ENCODE measurements around the gene C14orf119.

The C14orf119 gene

GRCh38 chr14:23062002-23062401, 33.3 kb upstream of the C14orf119 start:
- no peak for DNase-seq

DNA sequence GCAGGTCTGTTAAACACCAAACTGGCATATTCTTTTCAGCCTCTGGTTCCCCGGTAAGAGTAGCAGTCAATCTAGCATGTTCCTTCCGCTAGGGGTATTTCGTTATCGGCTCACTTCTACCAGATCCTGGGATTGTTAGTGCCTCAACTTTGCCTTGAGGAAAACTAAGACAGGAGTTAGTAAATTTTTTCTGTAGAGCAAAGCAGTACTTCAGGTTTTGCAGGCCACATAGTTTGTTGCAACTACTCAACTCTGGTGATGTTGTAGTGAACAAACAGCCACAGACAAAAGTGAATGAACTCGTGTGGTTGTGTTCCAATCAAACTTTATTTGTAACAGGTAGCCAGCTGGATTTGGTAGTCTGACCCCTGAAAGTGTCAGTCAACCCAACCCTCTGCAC, 31.7 kb upstream of the C14orf119 start:
- DNase-seq = no peak

- DNase-seq = no peak
These were observed 28.9 kb upstream of the C14orf119 start for GRCh38 chr14:23066368-23066767.

DNA sequence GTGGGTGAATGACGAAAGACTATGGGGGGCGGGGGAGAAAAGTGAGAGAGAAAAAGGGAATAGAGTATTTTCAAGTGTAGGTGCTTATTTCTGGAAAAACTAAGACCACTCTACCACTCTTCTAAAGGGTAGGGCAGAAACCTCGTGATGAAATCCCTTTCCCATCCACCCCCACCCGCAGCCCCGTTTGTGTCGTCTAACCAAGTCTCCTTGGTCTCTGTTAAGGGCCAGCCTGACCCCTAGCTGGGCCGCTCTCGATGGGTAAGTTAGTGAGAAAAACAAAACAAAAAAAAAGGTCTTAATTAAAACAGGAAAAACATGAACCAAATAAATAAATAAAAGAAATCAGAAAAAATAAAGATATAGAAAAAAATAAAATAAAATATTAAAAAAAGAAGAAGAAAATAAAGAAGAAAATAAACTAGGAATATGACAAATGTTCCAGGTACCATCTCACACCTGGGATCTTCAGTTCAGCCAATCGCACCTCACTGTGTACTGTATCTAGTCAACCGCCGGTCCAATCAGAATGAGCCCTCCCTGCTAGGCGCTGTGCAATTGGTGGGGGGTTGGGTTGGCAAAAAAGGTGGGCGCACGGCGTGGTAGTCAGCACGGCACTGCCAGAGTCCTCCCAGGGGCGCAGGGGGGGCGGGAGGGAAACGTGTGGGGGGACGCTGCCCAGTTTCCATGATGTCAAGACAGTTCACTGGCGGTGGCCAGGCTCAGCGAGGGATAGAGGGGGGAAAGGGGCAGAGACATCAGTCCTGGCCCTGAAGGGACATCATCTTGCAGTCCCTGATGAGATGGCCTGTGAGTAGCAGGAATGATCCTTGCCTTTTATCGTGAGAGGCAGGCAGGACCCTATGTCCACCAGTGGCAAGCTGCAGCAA, 28.2 kb upstream of the C14orf119 start:
- no peak for DNase-seq

GRCh38 chr14:23067847-23068788, 27.2 kb upstream of the C14orf119 start:
- DNase-seq = no peak

DNA sequence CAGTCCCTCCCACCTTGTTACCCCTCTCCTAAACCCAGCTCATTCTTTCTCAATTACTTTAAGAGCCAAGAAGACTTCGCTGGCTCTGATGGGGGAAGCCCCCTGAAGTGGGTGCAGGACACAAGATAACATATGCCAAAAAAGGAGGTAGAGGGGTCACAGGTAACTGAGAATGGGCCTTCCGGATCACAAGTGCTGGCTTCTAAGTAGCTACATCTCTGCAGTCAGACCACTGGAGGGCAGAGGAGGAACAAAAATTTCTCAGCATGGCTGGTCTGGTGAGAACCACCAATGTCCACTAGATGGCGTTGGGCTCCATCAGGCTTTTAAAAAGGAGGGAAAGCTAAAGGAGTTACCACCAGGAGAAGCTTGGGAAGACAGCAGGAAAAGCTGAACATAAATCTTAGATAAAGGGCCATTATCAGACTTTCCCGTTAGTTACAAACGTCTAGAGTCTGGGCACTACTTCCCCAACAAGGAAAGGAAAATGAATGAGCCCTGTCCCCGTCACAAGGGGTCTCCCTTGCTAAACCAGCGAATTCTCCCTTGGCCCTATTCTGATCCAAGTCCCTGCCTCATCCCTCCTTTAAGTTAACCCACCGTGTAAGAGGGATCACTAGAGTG, 26.4 kb upstream of the C14orf119 start:
- DNase-seq = no peak

DNA sequence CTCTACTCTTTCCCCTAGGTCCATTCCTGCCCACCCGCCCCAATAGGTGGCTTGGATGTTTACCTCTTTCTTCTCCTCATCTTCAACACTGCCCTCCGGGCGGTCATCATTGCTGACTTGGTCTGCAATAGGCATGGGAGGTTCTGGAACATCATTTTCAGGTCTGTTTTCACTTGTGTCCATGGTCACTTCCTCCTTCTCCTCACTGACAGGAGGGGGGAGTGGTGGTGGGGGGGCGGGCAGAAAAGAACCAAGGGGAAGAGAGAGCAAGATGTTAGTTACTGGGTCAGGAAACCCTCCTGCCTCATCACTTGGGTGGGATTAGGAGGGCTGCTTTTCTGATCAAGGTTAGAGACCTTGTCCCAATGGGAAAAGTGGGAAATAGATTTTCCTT, 25.9 kb upstream of the C14orf119 start:
- DNase-seq = no peak

GRCh38 chr14:23070262-23071129, 24.8 kb upstream of the C14orf119 start:
- DNase-seq = no peak

GRCh38 chr14:23071244-23071920, 23.9 kb upstream of the C14orf119 start:
- no peak for DNase-seq

DNA sequence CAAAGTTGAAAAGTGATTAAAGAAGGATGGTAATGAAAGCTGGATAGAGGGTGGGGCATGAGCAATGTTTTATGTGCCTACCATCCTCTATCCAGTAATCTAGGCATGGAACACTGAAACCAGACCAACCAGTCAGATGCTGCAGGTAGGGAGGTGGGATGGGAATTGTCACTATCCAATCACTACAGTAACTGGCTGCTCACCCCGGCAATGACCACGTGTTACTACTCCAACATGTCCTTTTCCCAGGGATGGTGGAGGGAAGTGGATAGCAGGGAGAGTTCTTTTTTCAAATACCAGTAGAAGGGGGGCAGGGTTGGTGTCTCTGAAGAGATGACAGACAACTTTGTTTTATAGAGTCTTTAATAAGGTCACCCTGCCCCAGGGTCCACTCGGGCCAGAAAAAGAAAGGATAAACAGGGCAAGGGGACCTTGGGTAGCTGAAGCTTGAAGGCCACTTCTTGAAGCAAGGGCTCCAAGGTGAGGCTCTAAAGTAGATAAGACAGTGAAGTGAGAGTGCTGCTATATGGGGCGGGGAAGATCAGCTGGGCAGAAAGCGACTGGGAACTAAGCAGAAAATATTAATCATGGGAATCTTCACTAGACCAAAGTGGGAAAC, 23.3 kb upstream of the C14orf119 start:
- no peak for DNase-seq

DNA sequence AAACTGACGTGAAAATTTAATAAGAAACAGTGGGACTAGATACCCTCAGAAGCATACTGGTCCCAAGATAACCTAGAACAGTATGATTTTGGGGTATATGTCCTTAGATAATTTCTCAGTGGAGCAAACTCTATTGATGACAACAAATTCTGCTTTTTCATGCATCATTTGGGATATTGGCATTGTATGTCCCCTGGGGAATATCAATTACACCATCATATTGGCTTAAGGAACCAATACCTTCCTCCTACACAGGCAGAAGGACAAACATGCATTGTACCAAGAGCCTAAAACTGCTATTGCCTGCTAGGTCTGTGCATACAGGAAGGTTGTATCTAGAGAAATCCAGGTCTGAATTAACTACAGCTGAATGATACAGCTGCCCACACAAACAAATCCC, 20.4 kb upstream of the C14orf119 start:
- no peak for DNase-seq

DNA sequence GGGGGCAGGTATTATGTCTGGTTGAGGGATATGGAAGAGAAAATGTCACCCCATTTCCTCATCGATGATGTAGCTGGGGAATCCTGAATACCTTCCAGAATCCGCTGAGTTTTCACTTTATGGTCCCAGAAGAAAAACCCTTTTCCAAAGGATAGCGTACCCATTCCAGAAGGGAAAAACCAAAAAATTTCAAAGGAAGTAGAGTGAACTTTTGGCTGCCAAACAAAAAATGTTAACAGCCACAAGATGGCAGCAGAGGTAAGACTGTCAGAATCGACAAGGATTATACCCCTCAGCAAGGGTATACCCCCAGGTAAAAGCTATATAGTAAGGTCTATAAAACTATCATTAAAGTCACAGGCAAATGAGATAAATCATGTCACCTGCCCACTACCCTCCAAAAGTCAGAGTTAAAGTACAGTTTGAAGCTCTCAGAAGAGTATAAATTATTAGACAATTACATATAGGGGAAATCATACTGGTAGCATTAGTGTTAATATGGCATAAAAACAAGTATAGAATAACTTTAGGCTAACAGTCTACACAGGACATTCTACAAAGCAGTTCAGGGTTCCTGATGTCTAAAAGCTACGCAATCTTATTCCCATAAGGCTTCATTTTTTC, 18.4 kb upstream of the C14orf119 start:
- no peak for DNase-seq

GRCh38 chr14:23077962-23078361, 17.3 kb upstream of the C14orf119 start:
- no peak for DNase-seq

- no peak for DNase-seq
These were observed 16.6 kb upstream of the C14orf119 start for GRCh38 chr14:23078692-23079116.

DNA sequence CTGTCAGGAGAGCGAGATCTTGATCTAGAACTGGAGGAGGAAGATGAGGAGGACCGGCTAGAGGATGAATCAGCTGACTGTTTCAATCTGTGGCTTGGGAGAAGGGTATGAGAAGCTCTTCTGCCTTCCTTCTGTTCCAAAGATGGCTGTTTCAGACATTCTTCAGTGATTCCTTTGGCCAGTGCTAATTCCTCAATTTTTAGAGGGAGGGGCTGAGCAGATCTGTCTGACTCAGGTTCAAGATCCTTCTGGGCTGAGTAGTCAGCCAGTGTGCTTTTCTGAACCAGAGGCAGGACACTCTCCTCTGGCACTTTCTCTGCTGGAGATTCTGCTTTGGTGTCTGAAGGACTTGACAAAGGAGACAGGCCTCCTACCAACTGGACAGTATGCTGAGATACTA, 15.6 kb upstream of the C14orf119 start:
- DNase-seq = no peak

- DNase-seq = no peak
These were observed 14.8 kb upstream of the C14orf119 start for GRCh38 chr14:23080474-23080873.

GRCh38 chr14:23085458-23085857, 9.8 kb upstream of the C14orf119 start:
- no peak for DNase-seq

GRCh38 chr14:23086565-23086964, 8.7 kb upstream of the C14orf119 start:
- no peak for DNase-seq

DNA sequence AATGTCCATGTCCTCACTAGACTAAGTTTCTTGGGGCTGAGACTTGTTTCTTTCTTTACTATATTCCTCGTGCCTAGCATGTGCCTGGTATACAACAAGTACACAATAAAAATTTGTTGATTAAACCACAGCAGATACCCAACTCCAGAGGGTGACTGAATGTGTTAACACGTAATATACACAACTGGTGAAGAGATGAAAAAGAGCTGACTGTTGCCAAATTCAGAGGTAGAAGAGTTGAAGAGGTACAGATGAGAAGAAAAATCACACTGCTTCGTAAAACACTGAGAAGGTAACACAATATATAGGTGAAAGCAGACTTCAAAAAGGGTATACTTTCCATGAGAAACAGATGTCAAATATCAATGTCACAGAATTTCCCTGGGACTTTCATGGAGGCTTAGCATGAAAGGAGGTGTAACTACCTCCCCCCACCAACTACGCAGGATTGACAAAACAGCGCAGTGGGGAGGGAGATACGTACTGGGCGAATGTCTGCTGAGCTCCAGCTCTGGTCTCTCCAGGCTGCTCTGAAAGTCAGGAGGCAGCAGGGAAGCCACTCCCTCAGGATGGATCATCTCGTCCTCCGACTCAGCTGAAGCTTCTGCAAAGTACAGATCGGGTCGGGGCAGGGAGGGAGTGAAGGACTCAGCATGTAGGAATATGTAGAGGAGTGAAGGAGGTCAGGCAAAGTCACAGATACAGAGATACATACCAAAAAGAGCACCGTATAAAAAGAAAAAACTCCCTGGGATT, 5.6 kb upstream of the C14orf119 start:
- no peak for DNase-seq

DNA sequence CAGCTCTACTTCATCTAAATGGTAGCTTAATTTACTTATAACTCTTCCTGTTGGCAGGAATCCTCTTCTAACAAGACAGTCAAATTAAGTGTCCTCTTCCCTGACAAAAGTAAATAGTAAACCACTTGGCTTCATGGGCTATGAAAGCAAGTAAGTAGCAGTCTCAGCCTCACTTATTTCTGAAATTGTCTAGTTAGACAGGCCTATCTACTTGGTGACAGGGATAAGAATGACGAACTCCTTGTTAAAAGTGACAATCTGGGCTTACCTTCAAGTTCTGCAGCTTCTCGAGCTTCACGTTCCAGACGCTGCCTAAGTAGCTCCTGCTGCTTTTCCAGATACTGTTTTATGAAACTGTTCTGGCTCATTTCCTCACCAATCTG, 5.1 kb upstream of the C14orf119 start:
- DNase-seq = no peak
